HFFc6 (cell line): ENCODE data around the gene PCSK9. TPM values are rescaled to one million over a fixed set of nuclear protein-coding genes. Genes with fewer than 3 reads are reported as not detected.

Experiments used
- DNase-seq: peaks from one replicate; pipeline ENCODE4 v3.0.0-alpha.2; 2018
- H3K27ac Mint-ChIP-seq: 2 replicates; pipeline ENCODE4 v1.8.0; 2020; ENCODE audit warnings: mild to moderate bottlenecking, mixed read lengths
- H3K27me3 Mint-ChIP-seq: 2 replicates; pipeline ENCODE4 v1.8.0; 2021; ENCODE audit warnings: mild to moderate bottlenecking, moderate library complexity, mixed read lengths; ENCODE audit not compliant: insufficient read depth
- H3K36me3 Mint-ChIP-seq: 2 replicates; pipeline ENCODE4 v1.8.0; 2021; ENCODE audit warnings: low read depth, mixed read lengths
- H3K4me1 Mint-ChIP-seq: 2 replicates; pipeline ENCODE4 v1.8.0; 2020; ENCODE audit warnings: low read depth, mixed read lengths
- H3K4me3 Mint-ChIP-seq: 2 replicates; pipeline ENCODE4 v1.8.0; 2020; ENCODE audit warnings: mild to moderate bottlenecking, moderate library complexity, mixed read lengths
- H3K9me3 Mint-ChIP-seq: 2 replicates; pipeline ENCODE4 v1.8.0; 2020; ENCODE audit warnings: mild to moderate bottlenecking, mixed read lengths
- total RNA-seq, 6 experiments: library from RNA; stranded (reverse); fragmentation: NEBNext Ultra II Directional; extraction: Animal tissue kit (Norgen Biotek cat#: 25700); gene quantifications; 2 replicates in 1 of 6; 3 replicates in 5 of 6; pipeline ENCODE4 v1.2.3, GENCODE V29; 2021
- TF ChIP-seq, protein P1 (sequence below): fragments of 200-600 bp; sonication (generic); IDR thresholded peaks from 2 replicates; pipeline ENCODE4 v1.5.0; 2021; ENCODE audit warnings: antibody characterized with exemption, mild to moderate bottlenecking

Gene PCSK9
- total RNA-seq, 6 experiments from 2014 or later, result 0.05 TPM; not detected in 4

DNA sequence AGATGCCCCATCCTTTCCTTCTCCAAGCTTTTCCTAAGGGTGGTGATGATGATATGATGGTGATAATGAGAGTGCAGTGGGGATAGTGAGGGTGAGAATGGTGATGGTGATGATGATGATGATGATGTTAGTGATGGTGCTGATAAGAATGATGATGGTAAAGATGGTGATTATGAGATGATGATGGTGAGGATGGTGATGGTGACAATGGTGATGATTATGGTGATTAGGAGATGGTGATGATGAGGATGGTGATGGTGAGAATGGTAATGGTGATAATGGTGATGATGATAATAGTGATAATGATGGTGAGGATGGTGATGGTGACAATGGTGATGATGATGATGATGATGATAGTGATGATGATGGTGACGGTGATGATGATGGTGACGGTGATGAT, 36.7 kb upstream of the PCSK9 start:
- peaks cover 10% of the 10 kb centered on the region for H3K27me3 Mint-ChIP-seq
- no peaks in the 10 kb centered on the region for H3K36me3 Mint-ChIP-seq
- no peak for DNase-seq
- peaks cover 9% of the 10 kb centered on the region for H3K4me1 Mint-ChIP-seq
- H3K27ac Mint-ChIP-seq, result no peak overlapping the region
- TF ChIP-seq, protein P1, sequence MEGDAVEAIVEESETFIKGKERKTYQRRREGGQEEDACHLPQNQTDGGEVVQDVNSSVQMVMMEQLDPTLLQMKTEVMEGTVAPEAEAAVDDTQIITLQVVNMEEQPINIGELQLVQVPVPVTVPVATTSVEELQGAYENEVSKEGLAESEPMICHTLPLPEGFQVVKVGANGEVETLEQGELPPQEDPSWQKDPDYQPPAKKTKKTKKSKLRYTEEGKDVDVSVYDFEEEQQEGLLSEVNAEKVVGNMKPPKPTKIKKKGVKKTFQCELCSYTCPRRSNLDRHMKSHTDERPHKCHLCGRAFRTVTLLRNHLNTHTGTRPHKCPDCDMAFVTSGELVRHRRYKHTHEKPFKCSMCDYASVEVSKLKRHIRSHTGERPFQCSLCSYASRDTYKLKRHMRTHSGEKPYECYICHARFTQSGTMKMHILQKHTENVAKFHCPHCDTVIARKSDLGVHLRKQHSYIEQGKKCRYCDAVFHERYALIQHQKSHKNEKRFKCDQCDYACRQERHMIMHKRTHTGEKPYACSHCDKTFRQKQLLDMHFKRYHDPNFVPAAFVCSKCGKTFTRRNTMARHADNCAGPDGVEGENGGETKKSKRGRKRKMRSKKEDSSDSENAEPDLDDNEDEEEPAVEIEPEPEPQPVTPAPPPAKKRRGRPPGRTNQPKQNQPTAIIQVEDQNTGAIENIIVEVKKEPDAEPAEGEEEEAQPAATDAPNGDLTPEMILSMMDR, result no peak
- H3K9me3 Mint-ChIP-seq, result no peaks in the 10 kb centered on the region
- H3K4me3 Mint-ChIP-seq, result no peak overlapping the region

DNA sequence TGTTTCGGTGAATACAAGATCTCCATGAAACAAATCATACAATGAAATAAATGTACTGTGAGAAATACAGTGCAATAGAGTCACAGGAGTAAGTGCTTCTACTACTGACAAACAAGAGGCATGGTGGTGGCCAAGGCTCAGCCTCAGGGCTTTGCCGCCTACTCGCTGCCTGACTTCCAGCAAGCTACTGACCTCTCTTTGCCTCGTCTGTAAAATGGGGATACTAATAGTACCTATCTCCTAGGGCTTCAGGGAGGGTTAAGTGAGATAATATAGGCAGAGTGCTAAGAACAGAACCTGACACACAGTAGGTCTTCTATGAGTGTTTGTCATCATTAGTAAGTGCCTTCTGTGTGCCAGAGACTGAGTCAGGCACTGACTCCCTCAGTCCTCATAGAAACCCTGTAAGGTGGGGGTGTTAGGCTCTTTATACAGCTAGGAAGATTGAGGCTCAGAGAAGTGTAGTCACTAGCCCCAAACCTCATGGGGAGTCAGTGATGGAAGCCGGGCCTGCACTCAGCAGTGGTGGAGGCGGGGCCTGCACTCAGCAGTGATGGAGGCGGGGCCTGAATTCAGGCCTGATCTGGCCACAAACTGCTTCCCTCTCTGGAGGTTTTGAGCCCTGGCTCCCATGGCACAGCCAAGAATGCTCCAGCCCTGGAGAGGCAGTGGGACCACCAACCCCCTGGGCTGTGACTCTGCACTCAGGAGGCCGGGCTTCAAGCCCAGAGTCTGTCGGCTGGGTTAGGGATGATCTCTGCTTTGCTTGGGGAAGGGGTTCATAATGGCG, 33.8 kb upstream of the PCSK9 start:
- no peak overlapping the region for H3K4me3 Mint-ChIP-seq
- no peaks in the 10 kb centered on the region; the same call in 1 of the 2 replicates for H3K27me3 Mint-ChIP-seq
- TF ChIP-seq, protein P1, result no peak
- H3K4me1 Mint-ChIP-seq, result peaks cover 24% of the 10 kb centered on the region
- DNase-seq, result no peak
- no peaks in the 10 kb centered on the region for H3K9me3 Mint-ChIP-seq
- H3K36me3 Mint-ChIP-seq, result 0 out of 2 replicates have a peak, but pooled peaks cover 5% of the 10 kb centered on the region
- no peak overlapping the region for H3K27ac Mint-ChIP-seq

DNA sequence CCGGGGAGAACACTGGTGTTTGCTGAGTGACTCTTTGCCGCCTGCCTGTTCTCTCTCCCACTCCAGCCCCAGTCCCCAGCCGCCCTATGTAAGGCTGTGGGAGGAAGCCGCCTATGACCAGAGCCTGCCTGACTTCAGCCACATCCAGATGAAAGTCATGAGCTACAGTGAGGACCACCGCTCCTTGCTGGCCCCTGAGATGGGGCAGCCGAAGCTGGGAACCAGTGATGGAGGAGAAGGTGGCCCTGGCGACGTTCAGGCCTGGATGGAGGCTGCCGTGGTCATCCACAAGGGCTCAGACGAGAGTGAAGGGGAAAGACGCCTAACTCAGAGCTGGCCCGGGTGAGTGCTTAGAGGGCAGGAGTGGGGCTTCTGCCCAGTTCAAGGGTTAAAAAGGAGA, 32.4 kb upstream of the PCSK9 start:
- Mint-ChIP-seq H3K4me3 (no peak overlapping the region), H3K27me3 (peaks cover 2% of the 10 kb centered on the region; the same call in 1 of the 2 replicates), H3K4me1 (peaks cover 24% of the 10 kb centered on the region), H3K27ac (peak overlapping the region; percentile 86), H3K9me3 (no peaks in the 10 kb centered on the region), H3K36me3 (0 out of 2 replicates have a peak, but pooled peaks cover 5% of the 10 kb centered on the region)
- no peak for DNase-seq
- TF ChIP-seq, protein P1, result no peak

DNA sequence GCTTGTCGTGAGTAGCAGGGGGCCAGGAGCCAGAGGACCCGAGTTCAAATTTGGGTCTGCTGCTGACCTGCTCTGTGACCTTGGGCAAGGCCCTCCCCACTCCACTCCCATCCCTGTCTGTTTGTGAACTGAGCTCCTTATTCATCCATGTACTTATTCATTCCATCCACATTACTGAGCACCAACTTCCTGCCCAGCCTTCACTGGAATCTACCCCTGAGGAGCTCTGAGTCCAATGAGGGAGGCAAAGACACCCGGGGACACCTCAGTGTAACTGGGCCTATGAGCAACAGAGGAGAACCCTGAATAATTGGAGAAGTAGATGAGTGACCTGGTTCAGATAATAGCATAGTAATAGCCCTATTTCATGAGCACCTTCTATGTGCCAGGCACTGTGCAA, 31.7 kb upstream of the PCSK9 start:
- peaks cover 24% of the 10 kb centered on the region for H3K4me1 Mint-ChIP-seq
- peak overlapping the region; percentile 13; the same call in 1 of the 2 replicates for H3K4me3 Mint-ChIP-seq
- peaks cover 2% of the 10 kb centered on the region; the same call in 1 of the 2 replicates for H3K27me3 Mint-ChIP-seq
- H3K9me3 Mint-ChIP-seq, result no peaks in the 10 kb centered on the region
- 0 out of 2 replicates have a peak, but pooled peaks cover 5% of the 10 kb centered on the region for H3K36me3 Mint-ChIP-seq
- peak; percentile 84 for DNase-seq
- TF ChIP-seq, protein P1, result no peak
- peak overlapping the region; percentile 86 for H3K27ac Mint-ChIP-seq

DNA sequence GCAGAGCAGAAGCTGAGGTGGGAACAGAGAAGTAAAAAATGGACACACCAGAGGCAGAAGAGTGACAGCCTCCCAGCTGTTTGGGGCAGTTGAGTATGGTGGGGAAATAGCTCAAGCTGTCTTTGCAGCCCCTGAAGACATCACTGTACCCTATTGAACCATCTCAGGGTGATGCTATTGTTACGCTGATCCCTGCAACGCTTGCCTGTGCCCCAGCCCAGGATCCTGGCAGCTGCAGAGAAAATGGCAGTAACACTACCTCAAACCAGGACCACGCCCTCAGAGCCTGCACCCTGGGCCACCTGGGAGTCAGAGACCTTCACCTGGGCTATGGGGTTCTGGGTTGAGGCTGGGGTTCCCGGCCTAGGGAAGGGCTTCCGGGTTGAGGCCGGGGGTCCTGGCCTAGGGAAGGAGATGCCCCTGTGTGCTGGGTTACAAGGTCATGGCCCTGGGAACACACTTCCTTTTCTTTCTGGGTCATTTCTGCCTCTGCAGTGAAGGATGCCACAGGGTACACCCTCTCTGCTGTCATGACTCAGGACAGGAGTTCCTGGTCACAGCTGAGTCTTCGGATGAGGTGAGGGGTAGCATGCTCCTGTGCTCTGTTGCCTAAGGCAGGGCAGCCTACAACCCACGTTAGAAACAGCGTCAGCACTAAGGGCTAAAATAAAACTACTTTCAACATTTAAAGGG, 29.0 kb upstream of the PCSK9 start:
- H3K4me3 Mint-ChIP-seq, result no peak overlapping the region
- peaks cover 24% of the 10 kb centered on the region for H3K4me1 Mint-ChIP-seq
- no peak overlapping the region for H3K27ac Mint-ChIP-seq
- peaks cover 18% of the 10 kb centered on the region for H3K27me3 Mint-ChIP-seq
- no peak for DNase-seq
- 0 out of 2 replicates have a peak, but pooled peaks cover 5% of the 10 kb centered on the region for H3K36me3 Mint-ChIP-seq
- H3K9me3 Mint-ChIP-seq, result no peaks in the 10 kb centered on the region
- TF ChIP-seq, protein P1, result no peak
